ENCODE data around the gene AADACL3.

GRCh38 chr1:12709091-12709491 lies 6.8 kb upstream of the AADACL3 start:
- TF ChIP-seq REST (IDR thresholded peaks at IDR 0.05; ENCODE audit: low read depth, low read length) (no peak), POLR2AphosphoS5 (IDR thresholded peaks at IDR 0.05; ENCODE audit: low read depth, low read length) (no peak), CTCF (IDR thresholded peaks at IDR 0.05) (no peak), MEF2A (IDR thresholded peaks at IDR 0.05; ENCODE audit: borderline replicate concordance, low read depth) (no peak), RFX5 (IDR thresholded peaks at IDR 0.05; ENCODE audit: low read length) (no peak), SMC3 (IDR thresholded peaks at IDR 0.05; ENCODE audit: low read depth, low read length) (no peak), JUND (IDR thresholded peaks at IDR 0.05) (no peak), EP300 (IDR thresholded peaks at IDR 0.05; ENCODE audit: borderline replicate concordance in 1 of 2, low read depth in 1 of 2, low read length in 1 of 2) (no peak), MAX (IDR thresholded peaks at IDR 0.05; ENCODE audit: low read depth) (no peak)

All from SK-N-SH (cell line).